ENCODE measurements around the gene MICAL2.
"Not testable (repeated sequence)": the region's sequence is repeated elsewhere in the genome, so short reads cannot be mapped to it uniquely, and the experiment has no call there.

Gene MICAL2

GRCh38 chr11:12144330-12145174 lies 34.2 kb downstream of the MICAL2 start:
- DNase-seq (ENCODE audit: low spot score) = no peak
- in situ Hi-C loops (cut with MboI; ENCODE audit: low pct_unique_long_range_greater_than_20kb, low sequenced_read_pairs, unreplicated experiment) = no loop called here
- TF ChIP-seq CTCF (IDR thresholded peaks at IDR 0.05; ENCODE audit: extremely low read depth, insufficient read depth, missing control alignments) = no peak

- in situ Hi-C loops (cut with MboI; ENCODE audit: low pct_unique_long_range_greater_than_20kb, low sequenced_read_pairs, unreplicated experiment); DNase-seq (ENCODE audit: low spot score): not testable (repeated sequence)
Measured at GRCh38 chr11:12146678-12147077, 36.3 kb downstream of the MICAL2 start.

GRCh38 chr11:12147827-12148226 lies 37.4 kb downstream of the MICAL2 start:
- no peak for DNase-seq (ENCODE audit: low spot score)
- in situ Hi-C loops (cut with MboI; ENCODE audit: low pct_unique_long_range_greater_than_20kb, low sequenced_read_pairs, unreplicated experiment) = no loop called here
- TF ChIP-seq CTCF (IDR thresholded peaks at IDR 0.05; ENCODE audit: extremely low read depth, insufficient read depth, missing control alignments) = no peak

GRCh38 chr11:12148466-12148865 lies 38.1 kb downstream of the MICAL2 start:
- no peak for DNase-seq (ENCODE audit: low spot score)
- in situ Hi-C loops (cut with MboI; ENCODE audit: low pct_unique_long_range_greater_than_20kb, low sequenced_read_pairs, unreplicated experiment) = no loop called here
- TF ChIP-seq CTCF (IDR thresholded peaks at IDR 0.05; ENCODE audit: extremely low read depth, insufficient read depth, missing control alignments) = no peak

GRCh38 chr11:12148882-12149281 lies 38.5 kb downstream of the MICAL2 start:
- TF ChIP-seq CTCF (IDR thresholded peaks at IDR 0.05; ENCODE audit: extremely low read depth, insufficient read depth, missing control alignments) = no peak
- in situ Hi-C loops (cut with MboI; ENCODE audit: low pct_unique_long_range_greater_than_20kb, low sequenced_read_pairs, unreplicated experiment) = no loop called here
- DNase-seq (ENCODE audit: low spot score) = no peak

GRCh38 chr11:12149672-12150225 lies 39.4 kb downstream of the MICAL2 start:
- DNase-seq (ENCODE audit: low spot score) = peak; percentile 45
- in situ Hi-C loops (cut with MboI; ENCODE audit: low pct_unique_long_range_greater_than_20kb, low sequenced_read_pairs, unreplicated experiment) = no loop called here
- no peak for TF ChIP-seq CTCF (IDR thresholded peaks at IDR 0.05; ENCODE audit: extremely low read depth, insufficient read depth, missing control alignments)

- TF ChIP-seq CTCF (IDR thresholded peaks at IDR 0.05; ENCODE audit: extremely low read depth, insufficient read depth, missing control alignments) = no peak
Measured at GRCh38 chr11:12150831-12151382, 40.5 kb downstream of the MICAL2 start.

More at GRCh38 chr11:12150831-12151382, 40.5 kb downstream of the MICAL2 start:
- no peak for DNase-seq (ENCODE audit: low spot score)
- in situ Hi-C loops (cut with MboI; ENCODE audit: low pct_unique_long_range_greater_than_20kb, low sequenced_read_pairs, unreplicated experiment) = no loop called here

Measured in GM13977 (cell line).